Measurements from ENCODE around the gene ZAP70.
"Not testable (repeated sequence)": the region's sequence is repeated elsewhere in the genome, so short reads cannot be mapped to it uniquely, and the experiment has no call there.

The ZAP70 gene

DNA sequence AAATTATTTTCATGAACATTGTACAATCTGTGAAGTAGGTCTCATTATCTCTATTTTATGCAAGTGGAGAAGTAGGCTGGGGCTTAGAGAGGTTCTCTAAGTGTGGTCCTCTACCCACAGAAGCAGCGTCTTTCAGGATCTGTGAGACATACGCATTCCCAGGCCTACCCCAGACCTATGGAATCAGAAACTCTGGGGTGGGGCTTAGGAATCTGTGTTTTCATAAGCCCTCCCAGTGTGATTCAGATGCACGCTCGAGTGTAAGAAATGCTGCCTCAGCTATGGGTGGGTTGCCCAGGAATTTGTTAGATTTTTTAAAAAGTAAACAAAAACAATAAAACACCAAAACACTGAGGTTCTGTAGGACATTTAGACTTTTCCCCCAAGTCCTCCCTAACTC is 14.8 kb upstream of the ZAP70 start:
- DNase-seq (ENCODE audit: low spot score), result no peak

DNA sequence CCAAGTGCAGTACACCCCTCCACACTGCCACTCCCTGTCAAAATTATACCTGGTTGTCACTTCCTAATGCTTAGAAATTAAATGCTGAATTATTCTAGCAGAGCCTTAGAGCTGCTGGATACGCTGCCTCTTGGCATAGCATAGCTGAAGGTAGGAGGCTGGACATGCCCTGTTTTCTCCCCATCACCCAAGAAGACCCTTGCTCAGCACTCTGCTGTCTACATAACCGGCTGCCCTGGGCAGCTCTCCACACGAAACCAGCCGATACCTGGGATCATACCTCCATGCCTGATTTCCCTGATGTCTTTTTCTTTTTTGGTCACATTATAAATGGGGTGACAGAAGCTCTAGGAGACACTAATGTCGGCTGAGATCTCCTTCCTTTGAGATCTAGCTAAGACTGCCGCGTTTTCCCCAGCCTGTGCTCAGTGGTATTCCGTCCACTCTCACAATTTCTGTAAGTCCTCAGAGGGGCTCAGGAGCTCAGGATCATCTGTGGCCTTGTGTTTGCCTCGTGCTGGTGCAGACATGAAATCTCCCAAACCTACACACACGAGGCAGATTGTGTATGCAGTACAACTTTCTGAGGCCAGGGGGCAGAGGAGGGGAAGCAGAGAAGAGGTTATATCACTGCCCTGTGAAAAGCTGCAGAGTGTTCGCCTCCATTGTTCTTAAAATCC is 13.5 kb upstream of the ZAP70 start:
- DNase-seq (ENCODE audit: low spot score), result no peak

DNA sequence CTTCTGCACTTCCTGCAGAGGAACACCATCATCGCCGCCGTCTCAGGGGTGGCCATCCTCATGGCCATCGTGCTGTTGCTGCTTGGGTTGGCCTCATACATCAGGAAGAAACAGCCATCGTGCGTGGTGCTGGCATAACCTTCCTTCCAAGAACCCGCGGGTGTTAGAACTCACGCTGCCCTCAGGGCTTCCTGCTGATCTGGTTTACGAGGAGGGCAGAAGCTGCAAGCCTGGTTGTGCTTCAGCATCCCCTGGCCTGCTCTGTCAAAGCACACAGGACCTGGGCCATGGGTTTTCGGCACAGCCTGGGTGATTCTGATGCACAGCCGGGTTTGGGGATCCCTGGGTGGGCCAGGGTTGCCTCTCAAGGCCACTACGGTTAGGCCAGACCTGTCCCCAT is 12.2 kb upstream of the ZAP70 start:
- DNase-seq (ENCODE audit: low spot score), result no peak

DNA sequence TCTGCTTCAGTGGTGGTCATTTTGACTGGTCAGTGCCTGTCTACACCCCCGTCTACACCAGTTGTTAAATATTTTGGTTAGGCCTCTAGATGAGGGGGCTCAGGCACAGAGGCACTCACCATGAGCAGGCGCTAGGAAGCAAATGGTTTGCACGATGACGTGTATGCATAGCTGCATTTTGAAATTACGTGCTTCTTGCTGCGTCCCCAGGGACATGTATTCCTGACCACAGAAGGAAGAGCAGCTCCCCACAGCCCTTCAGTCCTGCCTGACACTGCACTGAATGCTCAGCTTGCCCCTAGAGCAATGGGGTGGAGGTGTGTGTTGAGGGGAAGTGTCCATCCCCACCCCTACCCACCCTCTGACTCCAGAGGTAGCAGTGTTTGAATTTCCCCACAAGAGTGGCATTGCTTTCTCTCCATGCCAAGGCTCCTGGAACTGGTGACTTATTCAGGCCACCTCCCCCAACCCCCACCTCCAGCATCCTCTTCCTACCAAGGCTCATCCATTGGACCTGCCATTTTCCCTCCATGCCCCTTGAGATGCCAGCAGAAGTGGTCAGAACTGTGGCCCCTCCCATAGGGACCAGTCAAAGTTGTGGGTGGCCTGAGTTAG is 11.4 kb upstream of the ZAP70 start:
- no peak for DNase-seq (ENCODE audit: low spot score)

DNA sequence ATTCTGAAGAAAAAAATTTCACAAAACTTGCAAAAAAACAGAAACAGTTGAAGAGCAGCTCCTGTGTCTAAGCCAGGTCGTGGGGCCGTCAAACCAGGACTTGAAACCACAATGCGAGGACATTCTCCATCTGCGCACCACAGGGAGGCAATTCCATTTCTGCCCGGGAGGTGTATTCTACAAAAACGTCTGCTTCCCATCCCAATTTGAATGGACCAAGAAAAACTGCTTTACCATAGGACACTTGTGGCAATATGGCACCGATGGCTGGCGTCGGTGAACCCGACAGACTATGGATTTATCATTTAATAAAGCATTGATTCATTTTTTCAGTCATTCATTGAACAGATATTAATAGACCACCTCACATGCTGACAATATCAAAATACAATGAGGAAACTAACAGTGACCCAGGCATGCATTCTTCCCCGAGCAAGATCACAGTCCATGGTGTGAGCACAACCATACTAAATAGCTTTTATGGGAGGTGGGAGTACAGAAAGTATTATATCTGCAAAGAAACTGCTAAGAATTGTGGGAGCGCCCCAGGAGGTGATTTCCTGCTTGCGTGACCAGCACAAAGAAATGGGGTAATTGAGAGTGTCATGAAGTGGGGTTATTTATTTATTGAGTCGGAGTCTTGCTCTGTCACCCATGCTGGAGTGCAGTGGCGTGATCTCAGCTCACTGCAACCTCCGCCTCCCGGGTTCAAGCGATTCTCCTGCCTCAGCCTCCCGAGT is 10.5 kb upstream of the ZAP70 start:
- no peak for DNase-seq (ENCODE audit: low spot score)

DNA sequence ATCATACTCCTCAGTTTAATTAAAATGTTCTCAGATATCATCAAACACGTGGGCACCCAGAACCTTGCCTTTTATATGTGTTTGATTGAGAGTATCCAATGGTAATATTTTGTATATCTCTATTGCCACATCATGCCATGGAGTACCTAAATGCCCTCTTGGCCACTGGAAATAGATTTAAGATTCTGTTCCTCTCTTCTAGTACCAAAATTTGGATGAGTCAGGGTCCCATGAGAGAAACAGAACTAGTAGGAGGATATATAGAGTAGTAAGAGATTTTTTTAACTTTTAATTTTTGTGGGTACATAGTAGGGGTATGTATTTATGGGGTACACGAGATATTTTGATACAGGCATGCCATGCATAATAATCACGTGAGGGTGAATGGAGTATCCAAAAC is 9.6 kb upstream of the ZAP70 start:
- DNase-seq (ENCODE audit: low spot score), result no peak

DNA sequence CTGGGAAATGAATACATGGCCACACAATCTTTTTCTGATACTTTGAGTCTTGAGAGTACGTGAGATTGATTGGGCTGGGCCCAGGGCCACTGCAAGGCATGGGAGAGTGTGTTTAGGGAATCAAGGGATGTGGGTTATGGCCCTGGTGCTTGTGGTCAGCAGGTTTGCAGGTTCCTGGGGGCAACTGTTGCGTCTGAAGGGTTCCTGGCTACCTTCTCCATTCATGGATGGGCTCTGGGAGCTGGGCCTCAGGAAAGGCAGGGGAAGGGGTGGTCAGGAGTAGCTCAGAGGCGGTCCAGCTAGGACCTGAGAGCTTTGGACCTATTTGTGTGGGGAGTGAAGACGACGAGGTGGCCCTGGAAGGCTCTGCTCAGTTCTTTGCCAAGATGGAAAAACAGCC is 8.4 kb upstream of the ZAP70 start:
- no peak for DNase-seq (ENCODE audit: low spot score)

DNA sequence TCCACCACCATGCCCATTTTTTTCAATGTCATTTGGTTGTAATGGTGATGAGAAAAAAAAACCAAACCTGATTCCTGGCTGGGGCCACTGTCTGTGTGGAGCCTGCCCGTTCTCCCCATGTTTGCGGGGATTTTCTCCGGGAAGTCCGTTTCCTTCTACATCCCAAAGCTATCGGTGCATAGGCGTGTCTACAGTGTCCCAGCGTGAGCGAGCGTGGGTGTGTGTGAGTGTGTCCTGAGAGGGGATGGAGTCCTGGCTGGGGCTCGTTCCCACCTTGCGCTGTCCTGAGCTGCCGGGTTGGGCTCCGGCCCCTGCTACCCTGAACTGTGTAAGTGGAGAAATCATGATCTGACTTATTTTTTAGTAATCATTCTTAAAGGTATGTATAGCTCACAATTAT is 7.3 kb upstream of the ZAP70 start:
- DNase-seq (ENCODE audit: low spot score), result no peak

DNA sequence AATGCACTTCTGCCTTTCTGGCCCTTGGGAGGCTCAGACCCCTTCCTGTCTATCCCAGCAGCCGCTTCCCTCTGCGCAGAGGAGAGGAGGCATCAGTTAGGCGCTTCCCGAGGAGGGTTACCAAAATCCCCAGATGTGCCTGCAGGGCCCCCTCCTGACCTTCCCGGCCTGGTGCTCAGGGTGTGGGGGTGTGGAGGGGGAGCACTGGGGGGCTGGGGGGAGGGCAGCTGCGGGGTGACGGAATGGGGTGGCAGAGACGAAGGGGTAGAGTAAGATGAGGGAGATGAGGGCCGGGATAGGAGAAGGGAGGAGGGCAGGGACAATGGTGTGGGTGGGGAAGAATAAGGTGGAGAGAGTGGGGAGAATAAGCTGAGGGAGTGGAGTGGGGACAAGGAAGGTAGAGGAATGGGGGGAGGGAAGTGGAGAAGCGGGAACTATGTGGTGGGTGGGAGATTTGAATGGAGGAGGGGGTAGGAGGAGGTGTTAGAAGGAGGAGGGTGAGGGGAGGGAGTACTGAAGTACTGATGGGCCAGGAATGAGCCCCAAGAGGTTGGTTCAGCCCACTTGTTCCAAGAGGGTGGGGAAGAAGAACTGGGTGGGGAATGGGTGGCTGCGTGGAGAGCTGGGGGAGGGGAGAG is 6.5 kb upstream of the ZAP70 start:
- no peak for DNase-seq (ENCODE audit: low spot score)

DNA sequence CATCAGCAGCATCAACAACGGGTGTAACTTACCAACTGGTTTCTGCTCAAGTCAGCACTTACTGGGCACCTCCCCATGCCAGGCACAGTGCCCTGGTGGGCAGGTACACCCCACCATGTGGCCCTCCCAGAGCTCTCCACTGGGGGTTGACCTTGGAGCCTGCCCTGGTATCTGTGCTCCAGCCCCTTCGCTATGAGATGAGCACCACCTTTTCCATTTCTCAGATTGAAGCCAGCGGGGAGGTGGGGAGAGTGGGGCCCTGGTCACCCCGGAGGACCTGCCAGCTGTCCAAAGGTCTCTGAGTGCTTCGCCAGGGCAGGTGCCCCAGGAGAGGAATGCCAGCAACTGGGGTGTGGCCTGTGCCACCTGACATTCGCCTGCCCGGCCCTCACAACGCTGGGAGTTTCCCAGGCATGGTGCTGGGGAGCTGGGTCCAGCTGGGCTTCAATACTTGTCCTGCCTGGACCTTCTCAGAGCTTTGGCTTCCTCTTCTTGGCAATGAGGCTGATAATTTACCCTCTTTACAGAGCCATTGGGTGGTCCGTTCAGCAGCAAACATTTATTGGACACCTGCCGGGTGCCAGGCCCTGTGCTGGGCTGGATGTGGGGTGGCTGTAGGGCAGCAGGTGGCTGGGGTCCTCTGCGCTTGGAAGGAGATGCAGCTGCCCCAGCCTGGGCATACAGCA is 5.9 kb upstream of the ZAP70 start:
- DNase-seq (ENCODE audit: low spot score), result no peak

DNA sequence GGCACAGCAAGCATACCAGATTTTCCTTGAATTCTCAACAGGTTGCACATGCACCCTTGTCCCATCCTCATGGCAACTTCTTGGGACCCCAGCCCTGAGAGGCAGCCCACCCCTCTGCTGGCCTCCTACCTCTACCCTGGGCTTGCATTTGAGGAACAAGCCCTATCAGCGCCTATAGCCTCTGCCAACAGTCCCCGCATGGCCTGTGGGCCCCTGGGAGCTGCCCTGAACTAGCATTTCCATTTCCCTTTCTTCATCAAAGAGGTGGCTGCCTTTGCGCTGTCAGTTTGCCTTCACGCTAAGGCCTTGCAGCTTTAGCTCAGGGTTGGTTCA is 5.4 kb upstream of the ZAP70 start:
- DNase-seq (ENCODE audit: low spot score), result no peak

DNA sequence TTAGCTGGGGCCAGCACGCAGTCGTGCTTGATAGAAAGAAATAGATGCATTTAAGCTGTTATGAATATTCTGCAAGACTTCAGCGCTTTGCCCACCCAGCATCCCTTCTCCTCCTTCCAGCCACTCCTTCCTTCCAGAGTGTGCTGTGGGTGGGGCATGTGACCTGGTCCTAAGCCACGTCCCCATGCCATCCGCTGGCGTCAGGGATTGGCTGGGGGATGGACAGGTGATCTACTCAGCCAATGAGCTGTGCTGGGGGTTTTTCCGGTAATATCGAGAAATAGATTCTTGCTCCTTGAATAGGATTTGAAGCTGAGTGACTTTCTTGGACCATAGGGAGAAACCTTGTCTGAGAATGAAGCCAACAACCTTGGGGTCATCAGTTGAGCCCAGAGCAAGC is 4.8 kb upstream of the ZAP70 start:
- DNase-seq (ENCODE audit: low spot score), result no peak

DNA sequence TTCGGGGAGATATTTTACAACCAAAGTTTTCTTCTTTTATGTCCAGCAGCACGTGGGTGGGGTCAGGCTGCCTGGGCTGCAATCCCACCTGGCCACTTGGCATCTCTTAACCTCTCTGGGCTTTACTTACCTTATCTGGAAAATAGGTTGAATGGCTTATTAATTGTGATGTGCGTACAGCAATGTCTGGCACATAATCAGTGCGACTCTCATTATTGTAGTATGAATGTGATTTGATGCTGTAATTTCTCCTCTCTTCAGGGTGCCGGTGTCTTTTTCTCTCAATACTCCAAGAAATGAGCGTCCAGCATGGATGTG is 2.0 kb upstream of the ZAP70 start:
- no peak for DNase-seq (ENCODE audit: low spot score)

DNA sequence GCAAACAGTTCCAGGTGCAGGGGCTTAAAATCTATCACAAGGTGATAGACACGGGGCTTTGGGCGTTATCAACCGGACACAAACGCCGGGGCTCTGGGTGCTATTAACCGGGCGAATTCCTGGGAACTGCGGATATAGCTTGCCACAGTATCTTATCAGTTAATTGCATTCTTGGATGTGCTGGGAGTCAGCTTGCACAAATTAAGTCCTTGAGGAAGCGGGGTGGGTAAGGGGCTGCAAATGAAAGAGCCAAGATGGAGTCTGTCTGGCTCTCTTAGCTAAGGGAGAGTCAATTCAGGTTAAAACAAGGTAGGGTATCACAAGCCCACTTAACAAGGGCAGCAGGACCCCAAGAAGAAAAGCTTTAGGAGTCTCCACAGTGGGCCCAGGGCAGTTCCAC is 1.2 kb upstream of the ZAP70 start:
- DNase-seq (ENCODE audit: low spot score), result not testable (repeated sequence)

DNA sequence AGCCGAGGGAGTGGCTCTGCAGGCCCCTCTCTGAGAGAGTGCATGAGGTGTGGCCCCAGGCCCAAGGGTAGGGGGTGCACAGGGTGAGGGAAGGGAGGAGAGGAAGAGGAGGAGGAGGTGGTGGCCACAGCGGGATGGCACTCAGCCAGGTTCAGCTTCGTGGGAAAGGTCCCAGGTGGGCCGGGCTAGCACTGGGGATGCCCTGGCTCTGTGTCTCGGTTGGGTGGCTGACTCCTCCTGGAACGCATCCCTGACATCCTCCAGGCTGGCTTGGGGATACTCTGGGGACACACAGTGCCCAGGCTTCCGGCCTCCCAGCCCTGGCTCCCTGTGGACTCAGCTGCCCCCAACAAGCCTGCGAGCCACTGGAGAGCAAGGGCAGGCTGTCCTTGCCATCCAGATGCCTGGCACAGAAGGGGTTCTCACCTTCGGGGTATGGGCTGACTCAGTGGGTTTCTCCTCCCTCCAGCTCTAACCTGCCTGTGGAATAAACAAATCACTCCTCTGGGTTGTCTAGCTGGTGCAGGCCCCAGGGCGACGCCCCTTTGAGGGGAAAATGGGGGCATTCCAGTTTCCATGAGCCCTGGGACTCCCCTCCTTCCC is 582 bp upstream of the ZAP70 start:
- no peak for DNase-seq (ENCODE audit: low spot score)

DNA sequence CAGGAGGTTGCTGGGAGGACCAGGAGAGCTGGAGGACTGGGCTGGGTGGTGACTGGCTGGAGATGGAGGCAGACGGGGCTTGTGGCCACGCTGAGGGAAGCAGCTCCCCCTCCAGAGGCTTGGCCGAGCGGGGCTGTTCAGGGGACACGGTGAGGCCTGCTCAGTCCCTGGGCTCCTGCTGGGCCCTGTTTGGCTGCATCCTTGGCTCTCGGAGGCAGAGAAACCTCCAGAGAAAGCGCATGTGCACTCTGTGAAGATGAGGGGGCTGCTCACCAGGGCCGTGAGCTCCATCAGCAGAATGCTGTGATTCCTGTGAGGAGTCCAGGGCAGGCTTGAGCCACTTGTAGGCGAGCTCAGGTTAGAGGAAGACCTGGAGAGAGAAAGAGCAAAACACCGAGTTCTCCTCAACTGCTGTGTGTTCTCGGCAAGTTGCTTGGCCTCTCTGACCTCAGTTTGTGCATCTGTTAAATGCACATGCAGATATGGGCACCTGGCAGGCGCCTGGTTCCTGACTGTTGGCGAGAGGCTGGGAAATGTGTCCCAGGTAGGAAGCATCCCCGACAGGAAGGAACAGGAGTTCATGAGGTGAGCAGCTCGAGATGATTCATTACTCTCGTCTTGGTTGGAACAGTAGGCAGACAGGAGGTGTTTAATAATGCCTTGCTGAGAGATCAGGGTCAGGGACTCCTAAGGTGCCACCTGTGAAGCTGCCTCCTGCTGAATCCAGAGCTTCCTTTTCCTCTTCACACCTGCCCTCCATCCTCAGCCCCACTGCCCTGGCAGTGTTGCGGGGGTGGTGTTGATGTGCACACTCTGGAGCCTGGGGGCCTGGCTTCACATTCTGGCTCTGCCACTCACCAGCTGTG is 941 bp downstream of the ZAP70 start:
- DNase-seq (ENCODE audit: low spot score), result no peak

DNA sequence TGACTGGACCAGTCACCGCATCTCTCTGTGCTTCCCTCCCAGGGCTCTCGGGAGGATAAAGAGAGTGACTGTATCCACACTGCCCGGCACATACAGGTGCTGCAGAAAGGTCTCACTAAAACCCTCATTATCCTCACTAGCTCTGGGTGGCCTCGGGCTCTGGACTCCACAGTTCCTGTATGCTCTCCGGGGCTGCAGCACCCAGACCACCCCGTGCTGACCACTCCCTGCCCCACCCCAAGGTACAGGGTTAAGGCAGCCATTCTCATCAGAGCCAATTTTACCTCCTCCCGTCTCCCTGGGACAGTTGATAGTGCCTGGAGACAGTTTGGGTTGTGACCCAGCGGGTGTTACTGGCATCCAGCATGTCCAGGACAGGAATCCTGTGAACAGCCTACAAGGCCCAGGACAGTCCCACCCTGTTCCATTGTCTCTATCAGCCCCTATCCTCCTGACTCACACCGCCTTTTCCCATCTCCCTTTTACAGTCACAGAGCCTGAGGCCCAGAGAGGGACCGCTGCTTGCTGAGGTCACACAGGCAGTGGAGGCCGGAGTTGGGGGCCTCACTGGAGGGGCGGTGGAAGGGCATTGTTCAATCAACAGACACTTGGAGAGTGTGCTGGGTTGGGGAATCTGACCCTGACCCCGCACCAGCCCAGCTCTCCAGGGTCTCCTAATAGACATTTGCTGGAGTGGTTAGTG is 1.7 kb downstream of the ZAP70 start:
- DNase-seq (ENCODE audit: low spot score), result no peak

DNA sequence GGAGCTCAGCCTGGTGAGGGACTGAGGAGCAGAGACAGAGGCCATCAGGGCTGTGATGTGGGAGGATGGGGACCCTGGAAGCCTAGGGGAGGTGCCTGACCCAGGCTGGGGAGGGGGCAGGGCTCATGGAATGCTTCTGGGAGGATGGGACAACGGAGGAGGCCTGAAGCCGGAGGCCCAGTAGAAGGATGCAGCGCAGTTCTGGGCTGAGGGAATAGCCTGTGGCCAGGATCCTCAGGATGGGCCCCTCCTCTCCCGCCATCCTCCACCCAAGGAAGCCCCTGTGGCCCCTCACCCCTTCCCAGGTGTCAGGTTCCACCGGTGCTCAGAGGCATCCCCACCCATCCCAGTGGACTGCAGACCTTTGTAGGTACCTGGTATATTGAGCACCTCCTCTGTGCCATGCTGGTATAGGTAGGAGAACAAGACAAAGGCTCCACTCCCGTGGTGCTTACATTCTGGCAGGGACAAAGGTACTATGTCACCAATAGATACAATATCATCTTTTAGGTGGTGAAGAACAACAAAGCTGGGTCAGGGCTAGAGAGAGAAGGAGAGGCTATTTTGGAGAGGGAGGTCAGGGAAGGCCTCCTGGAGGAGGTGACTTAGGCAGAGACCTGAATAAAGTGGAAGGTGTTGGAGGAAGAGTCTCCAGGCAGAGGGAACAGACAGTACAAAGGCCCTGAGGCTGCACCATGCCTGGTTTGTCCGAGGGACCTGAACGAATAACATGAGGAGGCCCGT is 2.7 kb downstream of the ZAP70 start:
- DNase-seq (ENCODE audit: low spot score), result no peak

DNA sequence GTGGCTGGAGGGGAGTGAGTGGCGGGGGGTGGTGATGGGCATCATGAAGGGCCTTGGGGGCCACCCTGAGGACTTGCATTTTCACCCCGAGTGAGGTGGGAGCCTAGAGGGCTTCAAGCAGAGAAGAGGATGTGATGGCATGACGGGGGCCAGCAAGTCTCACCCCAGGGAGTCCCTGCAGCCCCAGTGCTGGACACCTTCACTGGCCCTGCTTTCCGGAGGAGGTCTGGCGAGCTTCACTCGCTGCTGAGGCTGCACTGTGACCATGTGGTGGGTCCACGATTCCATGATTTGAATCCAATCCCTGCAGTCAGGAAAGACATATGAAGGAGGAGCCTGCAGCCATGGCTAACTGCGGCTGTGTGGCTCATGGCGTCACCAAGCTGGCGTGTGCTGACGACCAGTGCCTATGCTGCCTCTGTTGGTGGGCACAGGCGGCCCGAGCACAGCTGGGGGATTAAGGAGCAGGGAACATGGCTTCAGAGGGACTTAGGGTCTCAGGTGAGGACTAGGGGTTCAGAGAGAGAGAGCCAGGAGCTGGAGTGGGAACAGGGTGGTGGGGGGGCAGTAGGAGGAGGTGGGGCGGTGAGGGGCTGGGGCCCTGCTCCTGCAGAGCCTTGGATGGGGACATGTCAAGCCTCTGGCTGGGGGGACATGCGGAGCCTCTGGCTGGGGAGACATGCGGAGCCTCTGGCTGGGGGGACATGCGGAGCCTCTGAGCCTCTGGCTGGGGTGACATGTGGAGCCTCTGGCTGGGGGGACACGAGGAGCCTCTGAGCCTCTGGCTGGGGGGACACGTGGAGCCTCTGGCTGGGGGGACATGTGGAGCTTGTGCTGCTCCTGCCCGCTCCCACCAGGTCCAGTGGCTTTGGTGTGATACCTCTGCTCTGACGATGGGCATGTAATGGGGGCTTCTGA is 3.6 kb downstream of the ZAP70 start:
- DNase-seq (ENCODE audit: low spot score), result no peak

Data from hematopoietic multipotent progenitor cell treated with erythropoietin and hydrocortisone succinate and interleukin-3 and kit ligand, for 17 days (in vitro differentiated cells).